Psoas muscle (tissue), 8 donors: ENCODE data around the gene MT1E. TPM values are rescaled to one million over a fixed set of nuclear protein-coding genes. Genes with fewer than 3 reads are reported as not detected.
"Not testable (repeated sequence)": the region's sequence is repeated elsewhere in the genome, so short reads cannot be mapped to it uniquely, and the experiment has no call there.

Experiments used
- ATAC-seq, 4 donors: fragments of 200-7000 bp; cut with Tn5 transposase; one replicate each; pipeline ENCODE4 v1.9.1; 2020; ENCODE audit warnings: moderate library complexity in 3 of 4, mild to moderate bottlenecking in 2 of 4
- DNase-seq, 2 donors: peaks; one replicate each; pipeline ENCODE4 v3.0.0-alpha.2; 2020
- H3K27ac ChIP-seq: fragments of 200-600 bp; one replicate; pipeline ENCODE4 v1.8.0; 2022
- H3K27me3 ChIP-seq, 3 donors: fragments of 200-600 bp in 1 of 3; one replicate each; pipeline versions ENCODE4 v1.6.1 to v1.8.0; 2013 to 2022; ENCODE audit warnings: low read length in 2 of 3, mild to moderate bottlenecking in 2 of 3, moderate library complexity in 1 of 3; ENCODE audit not compliant: insufficient read depth in 3 of 3
- H3K36me3 ChIP-seq, 2 donors: fragments of 200-600 bp in 1 of 2; one replicate each; pipeline versions ENCODE4 v1.6.1 to v1.8.0; 2013 to 2022; ENCODE audit warnings: low read depth in 1 of 2, mild to moderate bottlenecking in 1 of 2, moderate library complexity in 1 of 2; ENCODE audit not compliant: insufficient read depth in 1 of 2
- H3K4me1 ChIP-seq: fragments of 200-600 bp; one replicate; pipeline ENCODE4 v1.8.0; 2022
- H3K4me3 ChIP-seq: fragments of 200-600 bp; one replicate; pipeline ENCODE4 v1.8.0; 2022; ENCODE audit warnings: mild to moderate bottlenecking
- H3K9me3 ChIP-seq: fragments of 200-600 bp; one replicate; pipeline ENCODE4 v1.8.0; 2022
- WGBS, 3 donors: extraction: QIAGEN DNeasy Blood & Tissue Kit; methylation state at CpG; one replicate each; pipeline versions ENCODE4 v1.1.6 to v1.1.7; 2013; 5-methylcytosine and 5-hydroxymethylcytosine counted together
- intact Hi-C, 2 donors: fragments of 100-400 bp; cut with DNase I; formaldehyde crosslinking; loops; one replicate each; pipeline versions ENCODE4 v1.11.0 to v1.14.2; 2022
- polyA plus RNA-seq, 3 donors: library from polyadenylated mRNA; stranded (reverse); fragments of 200-250 nt; gene quantifications; one replicate each; pipeline ENCODE4 v1.2.3, GENCODE V29; 2013
- total RNA-seq, 4 donors: library from RNA; stranded (reverse); fragmentation: NEBNext Ultra II Directional in 2 of 4; extraction: Animal tissue kit (Norgen Biotek cat#: 25700) in 2 of 4; gene quantifications; one replicate each; pipeline versions ENCODE4 v1.2.1 to v1.2.4, GENCODE V29; 2021 to 2023
- TF ChIP-seq, protein P1 (sequence below): fragments of 200-600 bp; IDR thresholded peaks from one replicate; pipeline ENCODE4 v1.8.0; 2022; ENCODE audit warnings: antibody characterized with exemption
- donor health status: healthy with polysubstance abuse.
- donor health status: DM: no; HTN: no; CAD: no; lungs with moderate emphysema.
- donor health status: Bipolar disorder and iron deficiency.
- donor health status: healthy.
- donor health status: DM: yes; HTN: yes; CAD: no.
- donor health status: DM: no; HTN: no; CAD: no.
- donor health status: DM: no; HTN: no; CAD: no.
- donor health status: DM: yes; HTN: yes; CAD: no.

MT1E gene
- total and polyA plus RNA-seq, 7 donors: 44.1 to 669 (median 452) TPM

DNA sequence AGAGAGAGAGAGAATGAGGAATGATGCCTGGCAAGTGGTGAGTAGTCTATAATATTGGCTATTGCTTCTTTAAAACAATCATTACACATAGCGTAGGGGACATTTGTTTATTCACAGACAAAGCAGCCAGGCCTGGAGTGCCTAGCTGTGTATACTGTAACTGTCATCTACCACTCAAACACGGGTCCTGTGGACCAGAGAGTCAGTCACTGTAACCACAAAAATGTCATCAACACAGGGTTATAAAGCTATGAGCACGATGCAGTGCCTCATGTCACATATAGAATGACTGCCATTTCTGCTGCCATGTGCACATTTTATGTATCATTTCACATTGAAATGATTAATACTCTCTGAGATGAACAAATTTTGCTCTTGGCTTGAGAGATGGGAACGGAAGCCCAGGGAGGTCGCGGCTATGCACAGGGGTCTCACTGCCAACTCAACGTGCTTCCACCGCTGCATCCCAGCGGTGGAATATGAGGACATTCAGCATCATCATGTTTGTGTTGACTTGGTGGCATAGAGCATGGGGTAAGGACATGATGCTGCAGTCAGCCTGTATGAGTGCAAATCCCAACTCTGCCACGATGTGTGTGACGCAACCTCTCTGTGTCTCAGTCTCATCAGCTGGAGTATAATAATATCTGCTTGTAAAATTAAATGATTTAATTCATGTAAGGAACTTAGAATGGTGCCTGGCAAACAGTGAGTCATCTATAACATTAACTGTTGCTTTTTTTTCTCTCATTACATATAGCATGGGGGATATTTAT is 47.4 kb downstream of the MT1E start:
- Histone ChIP-seq H3K9me3 (no peaks in the 10 kb centered on the region), H3K4me1 (no peaks in the 10 kb centered on the region), H3K27ac (no peak overlapping the region), H3K36me3 (no peaks in the 10 kb centered on the region), H3K27me3 (peaks cover 0 to 36% (median 4%) of the 10 kb centered on the region in 3 donors), H3K4me3 (no peak overlapping the region)
- intact Hi-C loops: loop anchor here (1.0 to 5.0 kb wide), 4 partner anchors 29 to 70 kb away; partner anchors contain the start of gene MT1M (in 1 of the 2)
- ATAC-seq: no peak
- 87 to 90% (median 89%) methylated on average over 11 of the region's 11 CpGs for WGBS, 3 donors
- no peak for DNase-seq
- TF ChIP-seq, protein P1, sequence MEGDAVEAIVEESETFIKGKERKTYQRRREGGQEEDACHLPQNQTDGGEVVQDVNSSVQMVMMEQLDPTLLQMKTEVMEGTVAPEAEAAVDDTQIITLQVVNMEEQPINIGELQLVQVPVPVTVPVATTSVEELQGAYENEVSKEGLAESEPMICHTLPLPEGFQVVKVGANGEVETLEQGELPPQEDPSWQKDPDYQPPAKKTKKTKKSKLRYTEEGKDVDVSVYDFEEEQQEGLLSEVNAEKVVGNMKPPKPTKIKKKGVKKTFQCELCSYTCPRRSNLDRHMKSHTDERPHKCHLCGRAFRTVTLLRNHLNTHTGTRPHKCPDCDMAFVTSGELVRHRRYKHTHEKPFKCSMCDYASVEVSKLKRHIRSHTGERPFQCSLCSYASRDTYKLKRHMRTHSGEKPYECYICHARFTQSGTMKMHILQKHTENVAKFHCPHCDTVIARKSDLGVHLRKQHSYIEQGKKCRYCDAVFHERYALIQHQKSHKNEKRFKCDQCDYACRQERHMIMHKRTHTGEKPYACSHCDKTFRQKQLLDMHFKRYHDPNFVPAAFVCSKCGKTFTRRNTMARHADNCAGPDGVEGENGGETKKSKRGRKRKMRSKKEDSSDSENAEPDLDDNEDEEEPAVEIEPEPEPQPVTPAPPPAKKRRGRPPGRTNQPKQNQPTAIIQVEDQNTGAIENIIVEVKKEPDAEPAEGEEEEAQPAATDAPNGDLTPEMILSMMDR: no peak

DNA sequence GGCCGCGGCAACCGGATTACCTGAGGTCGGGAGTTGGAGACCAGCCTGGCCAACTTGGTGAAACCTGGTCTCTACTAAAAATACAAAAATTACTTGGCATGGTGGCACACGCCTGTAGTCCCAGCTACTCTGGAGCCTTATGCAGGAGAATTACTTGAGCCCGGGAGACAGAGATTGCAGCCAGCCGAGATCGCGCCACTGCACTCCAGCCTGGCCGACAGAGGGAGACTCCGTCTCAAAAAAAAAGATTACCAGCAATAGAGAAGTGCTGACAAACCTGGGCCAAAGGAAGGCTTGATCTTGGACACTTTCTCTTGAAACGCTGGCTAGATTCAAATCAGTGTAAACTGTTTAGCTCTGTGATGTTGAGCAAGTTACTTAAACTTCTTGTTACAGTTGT is 48.3 kb downstream of the MT1E start:
- TF ChIP-seq, protein P1: peak; percentile 71
- peaks cover under 1% of the 10 kb centered on the region for H3K4me1 ChIP-seq
- H3K36me3 ChIP-seq: no peaks in the 10 kb centered on the region
- DNase-seq: peak in 1 of 2 donors; percentile 72
- H3K9me3 ChIP-seq: no peaks in the 10 kb centered on the region
- intact Hi-C loops: loop anchor here (1.0 to 5.0 kb wide), 4 partner anchors 28 to 71 kb away; partner anchors contain the start of gene MT1M (in 1 of the 2)
- no peak overlapping the region for H3K4me3 ChIP-seq
- peak; percentile 58 to 91 (median 79) for ATAC-seq
- peaks cover 0 to 26% (median 4%) of the 10 kb centered on the region in 3 donors for H3K27me3 ChIP-seq
- WGBS, 3 donors: 26 to 39% (median 29%) methylated on average over 12 of the region's 12 CpGs
- H3K27ac ChIP-seq: no peak overlapping the region

DNA sequence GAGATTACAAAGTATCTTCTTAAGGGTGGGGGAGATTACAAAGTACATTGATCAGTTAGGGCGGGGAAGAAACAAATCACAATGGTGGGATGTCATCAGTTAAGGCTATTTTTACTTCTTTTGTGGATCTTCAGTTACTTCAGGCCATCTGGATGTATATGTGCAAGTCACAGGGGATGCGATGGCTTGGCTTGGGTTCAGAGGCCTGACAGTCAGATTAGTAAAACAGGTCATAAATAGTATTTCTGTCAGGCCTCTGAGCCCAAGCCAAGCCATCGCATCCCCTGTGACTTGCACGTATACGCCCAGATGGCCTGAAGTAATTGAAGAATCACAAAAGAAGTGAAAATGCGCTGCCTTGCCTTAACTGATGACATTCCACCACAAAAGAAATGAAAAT is 49.0 kb downstream of the MT1E start:
- H3K4me3 ChIP-seq, H3K4me1 ChIP-seq, ATAC-seq, H3K27ac ChIP-seq, DNase-seq, H3K9me3 ChIP-seq, H3K36me3 ChIP-seq: not testable (repeated sequence)
- 82 to 87% (median 85%) methylated on average over 6 of the region's 6 CpGs for WGBS, 3 donors
- intact Hi-C loops: loop anchor here in 1 of 2 donors (5.0 kb wide), 1 partner anchor 42 kb away; the partner anchor contains the start of gene MT1M
- H3K27me3 ChIP-seq: peaks cover 0 to 20% (median 0%) of the 10 kb centered on the region in 3 donors

GRCh38 chr16:56675685-56676210 is 50.2 kb downstream of the MT1E start:
- intact Hi-C loops: no loop called here
- Histone ChIP-seq H3K27me3 (peaks cover 0 to 8% (median 0%) of the 10 kb centered on the region in 3 donors), H3K27ac (no peak overlapping the region), H3K4me3 (no peak overlapping the region), H3K9me3 (no peaks in the 10 kb centered on the region), H3K36me3 (no peaks in the 10 kb centered on the region), H3K4me1 (peaks cover 13% of the 10 kb centered on the region)
- DNase-seq (no peak), ATAC-seq (no peak)
- TF ChIP-seq, protein P1: no peak
- WGBS, 3 donors: 22 to 32% (median 25%) methylated on average over 24 to 32 of the region's 32 CpGs

Other genes starting within 250 kb of the MT1E start
- gene AMFR, start 200.2 kb upstream of the MT1E start, total RNA-seq: 100 to 1,000 TPM; 146 to 270 (median 194) TPM
- 100 to 1,000 TPM; 106 to 453 (median 160) TPM for gene AMFR, start 200.2 kb upstream of the MT1E start, polyA plus RNA-seq
- gene NUDT21, start 174.4 kb upstream of the MT1E start, total RNA-seq: 10 to 100 TPM; 41.1 to 52.4 (median 48.5) TPM
- gene NUDT21, start 174.4 kb upstream of the MT1E start, polyA plus RNA-seq: 10 to 100 TPM; 16.9 to 39.0 (median 28.6) TPM
- gene OGFOD1, start 174.2 kb upstream of the MT1E start, total RNA-seq: 10 to 100 TPM; 56.3 to 97.6 (median 73.4) TPM
- 100 to 1,000 TPM in 1 of 3 donors, 10 to 100 TPM in 2; 40.9 to 100 (median 42.6) TPM for gene OGFOD1, start 174.2 kb upstream of the MT1E start, polyA plus RNA-seq
- gene BBS2, start 105.8 kb upstream of the MT1E start, total RNA-seq: 10 to 100 TPM; 29.1 to 70.6 (median 39.9) TPM
- 10 to 100 TPM; 19.1 to 31.0 (median 30.3) TPM for gene BBS2, start 105.8 kb upstream of the MT1E start, polyA plus RNA-seq
- not detected for gene MT4, start 60.7 kb upstream of the MT1E start, total RNA-seq
- gene MT4, start 60.7 kb upstream of the MT1E start, polyA plus RNA-seq: not detected
- 10 to 100 TPM in 1 of 4 donors, 1 to 10 TPM in 1, under 1 TPM in 1, not detected in 1; 0.57 to 10.5 (median 5.9) TPM for gene MT3, start 36.3 kb upstream of the MT1E start, total RNA-seq
- gene MT3, start 36.3 kb upstream of the MT1E start, polyA plus RNA-seq: 1 to 10 TPM in 2 of 3 donors, under 1 TPM in 1; 0.80 to 7.3 (median 2.5) TPM
- gene MT2A, start 17.2 kb upstream of the MT1E start, total RNA-seq: 1,000 to 10,000 TPM in 3 of 4 donors, 100 to 1,000 TPM in 1; 342 to 5,614 (median 2,291) TPM
- gene MT2A, start 17.2 kb upstream of the MT1E start, polyA plus RNA-seq: over 10,000 TPM in 1 of 3 donors, 1,000 to 10,000 TPM in 2; 1,603 to 11,565 (median 3,170) TPM
- 100 to 1,000 TPM in 1 of 4 donors, 10 to 100 TPM in 1, 1 to 10 TPM in 2; 1.4 to 288 (median 12.8) TPM for gene MT1M, start 6.9 kb downstream of the MT1E start, total RNA-seq
- gene MT1M, start 6.9 kb downstream of the MT1E start, polyA plus RNA-seq: 100 to 1,000 TPM in 2 of 3 donors, 10 to 100 TPM in 1; 21.8 to 569 (median 300) TPM
- gene MT1A, start 12.9 kb downstream of the MT1E start, total RNA-seq: 1,000 to 10,000 TPM in 1 of 4 donors, 10 to 100 TPM in 1, 1 to 10 TPM in 2; 4.0 to 1,028 (median 22.4) TPM
- gene MT1A, start 12.9 kb downstream of the MT1E start, polyA plus RNA-seq: 1,000 to 10,000 TPM in 2 of 3 donors, 100 to 1,000 TPM in 1; 128 to 4,396 (median 1,331) TPM
- not detected for gene MT1B, start 26.1 kb downstream of the MT1E start, total RNA-seq
- gene MT1B, start 26.1 kb downstream of the MT1E start, polyA plus RNA-seq: not detected
- gene MT1F, start 32.2 kb downstream of the MT1E start, total RNA-seq: 1 to 10 TPM in 2 of 4 donors, under 1 TPM in 1, not detected in 1; 0.73 to 1.3 (median 1.2) TPM
- gene MT1F, start 32.2 kb downstream of the MT1E start, polyA plus RNA-seq: 1 to 10 TPM; 1.1 to 3.2 (median 1.5) TPM
- 1 to 10 TPM; 1.0 to 7.8 (median 4.3) TPM for gene MT1G, start 42.3 kb downstream of the MT1E start, total RNA-seq
- 10 to 100 TPM in 2 of 3 donors, 1 to 10 TPM in 1; 3.7 to 24.1 (median 13.1) TPM for gene MT1G, start 42.3 kb downstream of the MT1E start, polyA plus RNA-seq
- gene MT1H, start 44.0 kb downstream of the MT1E start, total RNA-seq: not detected
- not detected for gene MT1H, start 44.0 kb downstream of the MT1E start, polyA plus RNA-seq
- 1,000 to 10,000 TPM in 3 of 4 donors, 100 to 1,000 TPM in 1; 481 to 5,859 (median 2,812) TPM for gene MT1X, start 56.7 kb downstream of the MT1E start, total RNA-seq
- gene MT1X, start 56.7 kb downstream of the MT1E start, polyA plus RNA-seq: over 10,000 TPM in 1 of 3 donors, 1,000 to 10,000 TPM in 2; 4,054 to 16,364 (median 8,652) TPM
- 10 to 100 TPM; 25.0 to 41.9 (median 26.4) TPM for gene NUP93, start 104.3 kb downstream of the MT1E start, total RNA-seq
- 10 to 100 TPM; 16.5 to 44.3 (median 20.0) TPM for gene NUP93, start 104.3 kb downstream of the MT1E start, polyA plus RNA-seq
- gene SLC12A3, start 239.4 kb downstream of the MT1E start, total RNA-seq: under 1 TPM in 1 of 4 donors, not detected in 3; 0.06 TPM
- gene SLC12A3, start 239.4 kb downstream of the MT1E start, polyA plus RNA-seq: under 1 TPM in 1 of 3 donors, not detected in 2; 0.01 TPM